OCI-LY3 (cell line): ENCODE results near the gene NAPA.

Experiments
- H2AFZ ChIP-seq: fragments of 200-600, 300-600 bp; shearing (Covaris generic); 2 replicates; pipeline ENCODE4 v1.6.0; 2014; ENCODE audit warnings: antibody characterized with exemption, low read depth, low read length
- H3K27ac ChIP-seq: fragments of 200-600, 300-600 bp; sonication (generic); 2 replicates; pipeline ENCODE4 v1.5.1; 2014; ENCODE audit warnings: mild to moderate bottlenecking, low read length, moderate library complexity, mixed read lengths
- H3K27me3 ChIP-seq: fragments of 200-600, 300-600 bp; sonication (generic); 2 replicates; pipeline ENCODE4 v1.6.1; 2014; ENCODE audit warnings: low read depth, low read length, mixed read lengths
- H3K36me3 ChIP-seq: fragments of 200-600, 300-600 bp; sonication (generic); replicated peaks from 2 replicates; pipeline ENCODE3; 2014; ENCODE audit warnings: low read depth, low read length, mixed read lengths
- H3K4me1 ChIP-seq: fragments of 300-600, 200-600 bp; sonication (generic); 2 replicates; pipeline ENCODE4 v1.6.1; 2014; ENCODE audit warnings: low read length, mixed read lengths
- H3K4me2 ChIP-seq: fragments of 200-600, 300-600 bp; sonication (generic); 2 replicates; pipeline ENCODE4 v1.6.1; 2014; ENCODE audit warnings: low read length, mixed read lengths
- H3K4me3 ChIP-seq: fragments of 300-600, 200-600 bp; sonication (generic); 2 replicates; pipeline ENCODE4 v1.5.1; 2014; ENCODE audit warnings: antibody characterized with exemption, mild to moderate bottlenecking, low read length, moderate library complexity
- H3K79me2 ChIP-seq: fragments of 300-600, 200-600 bp; shearing (Covaris generic); 2 replicates; pipeline ENCODE4 v1.6.1; 2014; ENCODE audit warnings: mild to moderate bottlenecking, low read length, mixed read lengths
- H3K9ac ChIP-seq: fragments of 300-600, 200-600 bp; shearing (Covaris generic); 2 replicates; pipeline ENCODE4 v1.6.0; 2014; ENCODE audit warnings: mild to moderate bottlenecking, low read length, moderate library complexity
- H3K9me3 ChIP-seq: fragments of 200-600, 300-600 bp; shearing (Covaris generic); 2 replicates; pipeline ENCODE4 v1.6.1; 2014; ENCODE audit warnings: low read length, mixed read lengths; ENCODE audit not compliant: insufficient read depth
- H4K20me1 ChIP-seq: fragments of 200-600, 300-600 bp; sonication (generic); 2 replicates; pipeline ENCODE4 v1.6.1; 2016; ENCODE audit warnings: low read length, mixed read lengths; ENCODE audit not compliant: insufficient read depth
- CTCF ChIP-seq: fragments of 200-600, 300-600 bp; sonication (generic); IDR thresholded peaks from 2 replicates; pipeline ENCODE4 v1.5.1; 2014; ENCODE audit warnings: antibody characterized with exemption, low read length, low read depth
- EZH2phosphoT487 ChIP-seq: fragments of 200-600 bp; shearing (Covaris generic); IDR thresholded peaks from 2 replicates; pipeline ENCODE4 v1.6.1; 2018; ENCODE audit warnings: antibody characterized with exemption, mixed run types, low read depth

The NAPA gene

GRCh38 chr19:47483800-47484690 lies 30.8 kb downstream of the NAPA start, which contains the start of gene KPTN:
Gene KPTN (minus strand): TSS chr19:47484219. CDS start chr19:47484160, 59 bp downstream.
- H3K27ac ChIP-seq, result peak within 1 kb of the TSS; percentile 55
- peaks cover 20% of the 10 kb centered on the region for H3K4me1 ChIP-seq
- no peaks in the 10 kb centered on the region for H3K27me3 ChIP-seq
- H3K9ac ChIP-seq, result peak within 1 kb of the TSS; percentile 90
- peak within 1 kb of the TSS; percentile 80 for H3K4me3 ChIP-seq
- H4K20me1 ChIP-seq, result no peaks in the 10 kb centered on the region
- peaks cover 4% of the 10 kb centered on the region for H3K36me3 ChIP-seq
- 0 out of 2 replicates have a peak, but pooled peaks cover 6% of the 10 kb centered on the region for H3K79me2 ChIP-seq
- no peaks in the 10 kb centered on the region for H3K9me3 ChIP-seq
- TF ChIP-seq CTCF (peak; percentile 98), EZH2phosphoT487 (no peak)
- H3K4me2 ChIP-seq, result peak within 1 kb of the TSS; percentile 65
- peak within 1 kb of the TSS; percentile 75 for H2AFZ ChIP-seq

GRCh38 chr19:47483200-47483599 lies 31.7 kb downstream of the NAPA start:
- TF ChIP-seq CTCF (no peak), EZH2phosphoT487 (no peak)
- Histone ChIP-seq H3K4me1 (peaks cover 20% of the 10 kb centered on the region), H3K4me3 (peak overlapping the region; percentile 80), H3K9ac (peak overlapping the region; percentile 90; the same call in 1 of the 2 replicates), H3K27ac (no peak overlapping the region), H4K20me1 (no peaks in the 10 kb centered on the region), H2AFZ (peak overlapping the region; percentile 52), H3K79me2 (0 out of 2 replicates have a peak, but pooled peaks cover 6% of the 10 kb centered on the region), H3K9me3 (no peaks in the 10 kb centered on the region), H3K27me3 (no peaks in the 10 kb centered on the region), H3K36me3 (peaks cover 4% of the 10 kb centered on the region), H3K4me2 (peak overlapping the region; percentile 65)

GRCh38 chr19:47481460-47482052 lies 33.3 kb downstream of the NAPA start:
- H3K36me3 ChIP-seq, result peaks cover 4% of the 10 kb centered on the region
- no peak overlapping the region for H3K27ac ChIP-seq
- no peaks in the 10 kb centered on the region for H3K9me3 ChIP-seq
- no peaks in the 10 kb centered on the region for H4K20me1 ChIP-seq
- H2AFZ ChIP-seq, result no peak overlapping the region
- H3K4me1 ChIP-seq, result peaks cover 13% of the 10 kb centered on the region
- H3K79me2 ChIP-seq, result 0 out of 2 replicates have a peak, but pooled peaks cover 6% of the 10 kb centered on the region
- no peak overlapping the region for H3K4me3 ChIP-seq
- H3K27me3 ChIP-seq, result no peaks in the 10 kb centered on the region
- TF ChIP-seq CTCF, result no peak
- no peak for TF ChIP-seq EZH2phosphoT487
- no peak overlapping the region for H3K4me2 ChIP-seq
- no peak overlapping the region for H3K9ac ChIP-seq

GRCh38 chr19:47480658-47481057 lies 34.2 kb downstream of the NAPA start:
- Histone ChIP-seq H3K4me3 (no peak overlapping the region), H3K27me3 (no peaks in the 10 kb centered on the region), H3K4me2 (no peak overlapping the region), H3K9ac (no peak overlapping the region), H3K79me2 (0 out of 2 replicates have a peak, but pooled peaks cover 6% of the 10 kb centered on the region), H3K36me3 (peaks cover 4% of the 10 kb centered on the region), H3K9me3 (no peaks in the 10 kb centered on the region), H3K27ac (no peak overlapping the region), H3K4me1 (peaks cover 13% of the 10 kb centered on the region), H4K20me1 (no peaks in the 10 kb centered on the region), H2AFZ (no peak overlapping the region)
- TF ChIP-seq CTCF (no peak), EZH2phosphoT487 (no peak)
